Measurements from ENCODE around the gene CYSRT1.

Gene CYSRT1

GRCh38 chr9:137191691-137192447 lies 33.1 kb upstream of the CYSRT1 start:
- no peak overlapping the region for H2AFZ ChIP-seq (ENCODE audit: insufficient read depth, low read length, poor library complexity)
- H3K18ac ChIP-seq (ENCODE audit: low read length): no peak overlapping the region
- no peak overlapping the region for H2BK5ac ChIP-seq (ENCODE audit: low read depth, low read length, poor library complexity)
- DNase-seq: no peak
- WGBS (ENCODE audit: extremely low coverage, insufficient coverage, insufficient read length): no CpG with 5 or more reads among the region's 22 CpGs
- H3K4me3 ChIP-seq (ENCODE audit: low read depth, low read length): no peak overlapping the region
- no peak overlapping the region for H4K12ac ChIP-seq (ENCODE audit: low read depth, low read length)
- no peak overlapping the region for H2BK12ac ChIP-seq (ENCODE audit: low read length)
- H4K8ac ChIP-seq (ENCODE audit: low read depth, low read length): no peak overlapping the region
- no peaks in the 10 kb centered on the region for H3K27me3 ChIP-seq (ENCODE audit: insufficient read depth, low read length)
- H3K9ac ChIP-seq (ENCODE audit: low read length): no peak overlapping the region
- no peak overlapping the region for H2AK5ac ChIP-seq (ENCODE audit: low read length)
- no peak overlapping the region for H4K91ac ChIP-seq (ENCODE audit: low read depth, low read length)
- no peak overlapping the region for H3K4ac ChIP-seq (ENCODE audit: low read depth, low read length)
- no peak overlapping the region for H3K4me2 ChIP-seq (ENCODE audit: low read length)
- H3K14ac ChIP-seq (ENCODE audit: low read length): no peak overlapping the region
- H3K23ac ChIP-seq (ENCODE audit: low read length): no peak overlapping the region
- no peak overlapping the region for H2BK120ac ChIP-seq (ENCODE audit: insufficient read depth, low read length, poor library complexity)
- no peak overlapping the region for H3K27ac ChIP-seq (ENCODE audit: low read depth, low read length)
- peaks cover 5% of the 10 kb centered on the region for H3K79me1 ChIP-seq (ENCODE audit: low read length)
- H3K9me3 ChIP-seq (ENCODE audit: insufficient read depth, low read depth, low read length): no peaks in the 10 kb centered on the region
- H3K36me3 ChIP-seq (ENCODE audit: control insufficient read depth in 1 of 2, insufficient read depth in 2 of 2, low read length in 2 of 2): peaks cover 29 to 34% of the 10 kb centered on the region in 2 experiments
- peaks cover 17 to 18% of the 10 kb centered on the region in 2 experiments for H3K4me1 ChIP-seq (ENCODE audit: control insufficient read depth in 1 of 2, insufficient read depth in 2 of 2, low read length in 2 of 2)
- H3K79me2 ChIP-seq (ENCODE audit: control insufficient read depth, insufficient read depth, low read length, poor library complexity): peaks cover 8% of the 10 kb centered on the region

GRCh38 chr9:137192448-137192780 lies 32.6 kb upstream of the CYSRT1 start:
- no peak overlapping the region for H4K12ac ChIP-seq (ENCODE audit: low read depth, low read length)
- peaks cover 13 to 15% of the 10 kb centered on the region in 2 experiments for H3K4me1 ChIP-seq (ENCODE audit: control insufficient read depth in 1 of 2, insufficient read depth in 2 of 2, low read length in 2 of 2)
- WGBS (ENCODE audit: extremely low coverage, insufficient coverage, insufficient read length): no CpG with 5 or more reads among the region's 10 CpGs
- H3K23ac ChIP-seq (ENCODE audit: low read length): no peak overlapping the region
- no peak overlapping the region for H3K4me3 ChIP-seq (ENCODE audit: low read depth, low read length)
- H2BK12ac ChIP-seq (ENCODE audit: low read length): no peak overlapping the region
- H3K27ac ChIP-seq (ENCODE audit: low read depth, low read length): no peak overlapping the region
- H3K79me1 ChIP-seq (ENCODE audit: low read length): peaks cover 5% of the 10 kb centered on the region
- no peak overlapping the region for H3K4ac ChIP-seq (ENCODE audit: low read depth, low read length)
- H3K9me3 ChIP-seq (ENCODE audit: insufficient read depth, low read depth, low read length): no peaks in the 10 kb centered on the region
- H4K91ac ChIP-seq (ENCODE audit: low read depth, low read length): no peak overlapping the region
- no peaks in the 10 kb centered on the region for H3K27me3 ChIP-seq (ENCODE audit: insufficient read depth, low read length)
- H3K4me2 ChIP-seq (ENCODE audit: low read length): no peak overlapping the region
- H3K14ac ChIP-seq (ENCODE audit: low read length): no peak overlapping the region
- no peak overlapping the region for H3K18ac ChIP-seq (ENCODE audit: low read length)
- no peak overlapping the region for H2BK120ac ChIP-seq (ENCODE audit: insufficient read depth, low read length, poor library complexity)
- H3K9ac ChIP-seq (ENCODE audit: low read length): no peak overlapping the region
- H4K8ac ChIP-seq (ENCODE audit: low read depth, low read length): no peak overlapping the region
- no peak overlapping the region for H2BK5ac ChIP-seq (ENCODE audit: low read depth, low read length, poor library complexity)
- H2AFZ ChIP-seq (ENCODE audit: insufficient read depth, low read length, poor library complexity): no peak overlapping the region
- peaks cover 8% of the 10 kb centered on the region for H3K79me2 ChIP-seq (ENCODE audit: control insufficient read depth, insufficient read depth, low read length, poor library complexity)
- peaks cover 27 to 32% of the 10 kb centered on the region in 2 experiments for H3K36me3 ChIP-seq (ENCODE audit: control insufficient read depth in 1 of 2, insufficient read depth in 2 of 2, low read length in 2 of 2)
- no peak overlapping the region for H2AK5ac ChIP-seq (ENCODE audit: low read length)
- no peak for DNase-seq

DNA sequence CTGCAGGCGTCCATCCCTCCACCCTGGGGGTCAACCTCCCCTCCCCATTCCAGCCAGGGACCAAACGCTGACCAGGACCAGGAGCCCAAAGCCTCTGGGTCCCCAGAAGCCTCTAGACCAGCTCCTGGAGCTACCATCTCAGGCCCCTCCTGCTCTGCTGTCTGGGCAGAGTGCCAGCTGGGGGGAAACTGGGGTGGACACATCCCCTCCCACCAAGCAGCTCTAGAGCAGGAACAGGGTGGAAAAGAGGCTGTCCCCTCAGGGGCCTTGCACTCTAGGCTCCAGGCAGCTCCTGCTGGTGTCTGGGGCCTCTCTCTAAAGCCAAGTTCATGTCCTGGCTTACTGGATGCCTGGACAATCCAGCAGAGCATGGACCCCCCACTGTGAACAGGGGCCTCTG lies 32.1 kb upstream of the CYSRT1 start:
- Histone ChIP-seq H2BK120ac (ENCODE audit: insufficient read depth, low read length, poor library complexity) (no peak overlapping the region), H3K4me3 (ENCODE audit: low read depth, low read length) (no peak overlapping the region), H3K79me1 (ENCODE audit: low read length) (peaks cover 5% of the 10 kb centered on the region), H4K12ac (ENCODE audit: low read depth, low read length) (no peak overlapping the region), H3K36me3 (ENCODE audit: control insufficient read depth in 1 of 2, insufficient read depth in 2 of 2, low read length in 2 of 2) (peaks cover 27 to 31% of the 10 kb centered on the region in 2 experiments), H2BK5ac (ENCODE audit: low read depth, low read length, poor library complexity) (no peak overlapping the region), H2BK12ac (ENCODE audit: low read length) (no peak overlapping the region), H4K91ac (ENCODE audit: low read depth, low read length) (no peak overlapping the region), H3K9ac (ENCODE audit: low read length) (no peak overlapping the region), H2AFZ (ENCODE audit: insufficient read depth, low read length, poor library complexity) (no peak overlapping the region), H3K23ac (ENCODE audit: low read length) (no peak overlapping the region), H3K27ac (ENCODE audit: low read depth, low read length) (no peak overlapping the region), H2AK5ac (ENCODE audit: low read length) (no peak overlapping the region), H3K27me3 (ENCODE audit: insufficient read depth, low read length) (no peaks in the 10 kb centered on the region), H3K14ac (ENCODE audit: low read length) (no peak overlapping the region), H3K18ac (ENCODE audit: low read length) (no peak overlapping the region), H3K4ac (ENCODE audit: low read depth, low read length) (no peak overlapping the region), H3K9me3 (ENCODE audit: insufficient read depth, low read depth, low read length) (no peaks in the 10 kb centered on the region), H3K4me2 (ENCODE audit: low read length) (no peak overlapping the region), H4K8ac (ENCODE audit: low read depth, low read length) (no peak overlapping the region), H3K79me2 (ENCODE audit: control insufficient read depth, insufficient read depth, low read length, poor library complexity) (peaks cover 8% of the 10 kb centered on the region), H3K4me1 (ENCODE audit: control insufficient read depth in 1 of 2, insufficient read depth in 2 of 2, low read length in 2 of 2) (peaks cover 9 to 15% of the 10 kb centered on the region in 2 experiments)
- WGBS (ENCODE audit: extremely low coverage, insufficient coverage, insufficient read length): no CpG with 5 or more reads among the region's 2 CpGs
- DNase-seq: no peak

DNA sequence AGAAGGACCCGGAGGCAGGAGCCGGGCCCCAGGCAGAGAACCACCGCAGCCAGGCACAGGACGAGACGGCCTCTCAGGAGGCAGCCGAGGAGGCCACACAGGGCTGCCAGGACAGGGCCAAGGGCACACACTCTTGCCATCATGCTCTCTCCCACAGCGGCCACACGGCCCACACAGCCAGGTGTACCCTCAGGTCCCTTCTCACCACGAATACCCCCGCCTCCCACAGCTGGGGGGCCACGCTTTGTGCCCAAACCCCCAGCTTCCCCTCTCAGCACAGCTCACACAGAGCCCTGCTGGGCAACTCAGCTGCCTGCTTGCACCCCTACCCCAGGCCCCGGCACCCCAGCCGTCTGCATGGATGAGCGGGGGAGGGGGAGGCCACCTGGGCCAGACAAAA lies 31.2 kb upstream of the CYSRT1 start:
- Histone ChIP-seq H2BK5ac (ENCODE audit: low read depth, low read length, poor library complexity) (no peak overlapping the region), H3K27ac (ENCODE audit: low read depth, low read length) (no peak overlapping the region), H3K36me3 (ENCODE audit: control insufficient read depth in 1 of 2, insufficient read depth in 2 of 2, low read length in 2 of 2) (peaks cover 27 to 31% of the 10 kb centered on the region in 2 experiments), H3K79me1 (ENCODE audit: low read length) (no peaks in the 10 kb centered on the region), H3K27me3 (ENCODE audit: insufficient read depth, low read length) (no peaks in the 10 kb centered on the region), H2AFZ (ENCODE audit: insufficient read depth, low read length, poor library complexity) (no peak overlapping the region), H3K23ac (ENCODE audit: low read length) (no peak overlapping the region), H3K4me3 (ENCODE audit: low read depth, low read length) (no peak overlapping the region), H2AK5ac (ENCODE audit: low read length) (no peak overlapping the region), H2BK120ac (ENCODE audit: insufficient read depth, low read length, poor library complexity) (no peak overlapping the region), H3K14ac (ENCODE audit: low read length) (no peak overlapping the region), H3K4me2 (ENCODE audit: low read length) (no peak overlapping the region), H3K79me2 (ENCODE audit: control insufficient read depth, insufficient read depth, low read length, poor library complexity) (peaks cover 2% of the 10 kb centered on the region), H3K9me3 (ENCODE audit: insufficient read depth, low read depth, low read length) (no peaks in the 10 kb centered on the region), H4K12ac (ENCODE audit: low read depth, low read length) (no peak overlapping the region), H3K4ac (ENCODE audit: low read depth, low read length) (no peak overlapping the region), H2BK12ac (ENCODE audit: low read length) (no peak overlapping the region), H3K9ac (ENCODE audit: low read length) (no peak overlapping the region), H3K4me1 (ENCODE audit: control insufficient read depth in 1 of 2, insufficient read depth in 2 of 2, low read length in 2 of 2) (peaks cover 15 to 23% of the 10 kb centered on the region in 2 experiments), H4K8ac (ENCODE audit: low read depth, low read length) (no peak overlapping the region), H3K18ac (ENCODE audit: low read length) (no peak overlapping the region), H4K91ac (ENCODE audit: low read depth, low read length) (no peak overlapping the region)
- DNase-seq: no peak
- no CpG with 5 or more reads among the region's 14 CpGs for WGBS (ENCODE audit: extremely low coverage, insufficient coverage, insufficient read length)
